ENCODE measurements around the gene ZBTB9. TPM values are rescaled to one million over a fixed set of nuclear protein-coding genes. Genes with fewer than 3 reads are reported as not detected.

The ZBTB9 gene
- total RNA-seq, 4 donors from 2014 or later, result 4.0 to 5.4 (median 4.6) TPM

GRCh38 chr6:33442283-33442682 lies 12.1 kb upstream of the ZBTB9 start:
- WGBS, 2 donors, result 80 to 84% methylated on average over 8 of the region's 8 CpGs
- no peak for DNase-seq (ENCODE audit: low spot score in 2 of 2)
- no peak overlapping the region for H3K4me3 ChIP-seq (ENCODE audit: low read depth, poor library complexity, severe bottlenecking)
- TF ChIP-seq CTCF (IDR thresholded peaks at IDR 0.05), result no peak
- no peak for TF ChIP-seq POLR2A (IDR thresholded peaks at IDR 0.05)
- intact Hi-C loops (cut with DNase I; ENCODE audit: low total_unique reads), result no loop called here

- TF ChIP-seq CTCF (IDR thresholded peaks at IDR 0.05) (no peak), POLR2A (IDR thresholded peaks at IDR 0.05) (no peak)
- 91 to 95% methylated on average over 10 to 13 of the region's 17 CpGs for WGBS, 2 donors
- no peak overlapping the region for H3K4me3 ChIP-seq (ENCODE audit: low read depth, poor library complexity, severe bottlenecking)
- intact Hi-C loops (cut with DNase I; ENCODE audit: low total_unique reads), result no loop called here
- DNase-seq (ENCODE audit: low spot score in 2 of 2), result no peak
Observed at GRCh38 chr6:33443025-33443424, 11.4 kb upstream of the ZBTB9 start.

GRCh38 chr6:33443619-33444504 lies 10.5 kb upstream of the ZBTB9 start:
- intact Hi-C loops (cut with DNase I; ENCODE audit: low total_unique reads), result no loop called here
- DNase-seq (ENCODE audit: low spot score in 2 of 2), result no peak
- TF ChIP-seq POLR2A (IDR thresholded peaks at IDR 0.05), result no peak
- no peak for TF ChIP-seq CTCF (IDR thresholded peaks at IDR 0.05)
- H3K4me3 ChIP-seq (ENCODE audit: low read depth, poor library complexity, severe bottlenecking), result no peak overlapping the region
- 86 to 91% methylated on average over 17 to 18 of the region's 18 CpGs for WGBS, 2 donors

- DNase-seq (ENCODE audit: low spot score in 2 of 2), result no peak
- WGBS, 2 donors, result 79 to 84% methylated on average over 3 of the region's 3 CpGs
- TF ChIP-seq CTCF (IDR thresholded peaks at IDR 0.05) (no peak), POLR2A (IDR thresholded peaks at IDR 0.05) (no peak)
- no peak overlapping the region for H3K4me3 ChIP-seq (ENCODE audit: low read depth, poor library complexity, severe bottlenecking)
- intact Hi-C loops (cut with DNase I; ENCODE audit: low total_unique reads), result no loop called here
Observed at GRCh38 chr6:33445119-33445603, 9.2 kb upstream of the ZBTB9 start.

GRCh38 chr6:33446356-33446755 lies 8.0 kb upstream of the ZBTB9 start:
- no peak overlapping the region for H3K4me3 ChIP-seq (ENCODE audit: low read depth, poor library complexity, severe bottlenecking)
- WGBS, 2 donors, result 91 to 95% methylated on average over 10 of the region's 10 CpGs

More at GRCh38 chr6:33446356-33446755, 8.0 kb upstream of the ZBTB9 start:
- TF ChIP-seq CTCF (IDR thresholded peaks at IDR 0.05) (no peak), POLR2A (IDR thresholded peaks at IDR 0.05) (no peak)
- DNase-seq (ENCODE audit: low spot score in 2 of 2), result no peak
- intact Hi-C loops (cut with DNase I; ENCODE audit: low total_unique reads), result no loop called here

All from lower leg skin (tissue), 4 donors.